NOMO-1 treated with DMSO at 0.1 percent for 48 hours (cell line): ENCODE results near the gene HCN2.
A peak's percentile ranks its signal among the peaks of the same experiment; 100 is the strongest.
"Not testable (repeated sequence)": the region's sequence is repeated elsewhere in the genome, so short reads cannot be mapped to it uniquely, and the experiment has no call there.

ENCODE experiments used
- DNase-seq: peaks from one replicate; lab custom pipeline; 2025; ENCODE audit not compliant: unreplicated experiment; lab: John Stamatoyannopoulos, UW

The HCN2 gene

DNA sequence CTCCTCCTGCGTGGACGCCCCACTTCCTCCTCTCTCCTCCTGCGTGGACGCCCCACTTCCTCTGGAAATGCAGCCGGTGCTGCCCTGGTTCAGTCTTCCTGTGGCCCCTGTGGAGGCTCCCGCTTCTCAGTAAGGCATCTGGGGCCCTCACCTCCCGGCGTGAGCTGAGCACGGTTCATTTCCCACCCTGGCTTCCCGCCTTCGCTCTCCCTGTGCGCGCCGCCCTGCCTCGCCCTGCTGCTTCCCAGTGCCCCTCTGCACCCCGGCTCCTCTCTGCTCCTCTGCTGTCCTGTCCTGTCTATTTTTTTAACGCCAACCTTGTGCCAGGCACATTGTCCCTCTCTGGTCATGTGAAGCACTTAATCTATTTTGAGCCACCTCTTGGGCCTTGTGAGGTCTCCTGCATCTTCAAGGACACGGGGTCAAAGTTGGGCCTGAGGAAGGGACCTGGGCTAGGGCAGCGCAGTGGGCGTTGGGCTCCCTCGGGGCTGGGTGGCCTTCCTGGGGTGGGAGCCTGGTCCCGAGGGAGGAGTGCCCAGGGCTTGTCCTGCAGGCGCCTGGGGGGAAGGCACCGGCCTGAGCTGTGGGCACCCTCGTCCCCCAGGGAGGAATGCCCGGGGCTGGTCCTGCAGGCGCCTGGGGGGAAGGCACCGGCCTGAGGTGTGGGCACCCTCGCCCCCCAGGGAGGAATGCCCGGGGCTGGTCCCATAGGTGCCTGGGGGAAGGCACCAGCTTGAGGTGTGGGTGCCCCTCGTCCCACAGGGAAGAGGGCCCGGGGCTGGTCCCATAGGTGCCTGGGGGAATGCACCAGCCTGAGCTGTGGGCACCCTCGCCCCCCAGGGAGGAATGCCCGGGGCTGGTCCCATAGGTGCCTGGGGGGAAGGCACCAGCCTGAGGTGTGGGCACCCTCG, 13.0 kb downstream of the HCN2 start:
- DNase-seq, result no peak

DNA sequence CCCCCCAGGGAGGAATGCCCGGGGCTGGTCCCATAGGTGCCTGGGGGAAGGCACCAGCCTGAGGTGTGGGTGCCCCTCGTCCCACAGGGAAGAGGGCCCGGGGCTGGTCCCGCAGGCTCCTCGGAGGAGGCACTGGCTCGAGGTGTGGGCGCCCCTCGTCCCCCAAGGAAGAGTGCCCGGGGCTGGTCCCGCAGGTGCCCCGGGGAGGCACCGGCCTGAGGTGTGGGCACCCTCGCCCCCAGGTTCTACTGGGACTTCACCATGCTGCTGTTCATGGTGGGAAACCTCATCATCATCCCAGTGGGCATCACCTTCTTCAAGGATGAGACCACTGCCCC, 13.6 kb downstream of the HCN2 start:
- DNase-seq, result not testable (repeated sequence)

DNA sequence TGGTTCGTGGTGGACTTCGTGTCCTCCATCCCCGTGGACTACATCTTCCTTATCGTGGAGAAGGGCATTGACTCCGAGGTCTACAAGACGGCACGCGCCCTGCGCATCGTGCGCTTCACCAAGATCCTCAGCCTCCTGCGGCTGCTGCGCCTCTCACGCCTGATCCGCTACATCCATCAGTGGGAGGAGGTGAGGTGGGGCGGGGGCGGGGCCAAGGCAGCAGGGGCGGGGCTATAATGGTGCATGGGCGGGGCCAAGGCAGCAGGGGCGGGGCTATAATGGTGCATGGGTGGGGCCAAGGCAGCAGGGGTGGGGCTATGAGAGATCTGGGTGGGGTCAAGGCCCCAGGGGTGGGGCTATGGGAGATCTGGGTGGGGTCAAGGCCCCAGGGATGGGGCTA, 14.1 kb downstream of the HCN2 start:
- not testable (repeated sequence) for DNase-seq

DNA sequence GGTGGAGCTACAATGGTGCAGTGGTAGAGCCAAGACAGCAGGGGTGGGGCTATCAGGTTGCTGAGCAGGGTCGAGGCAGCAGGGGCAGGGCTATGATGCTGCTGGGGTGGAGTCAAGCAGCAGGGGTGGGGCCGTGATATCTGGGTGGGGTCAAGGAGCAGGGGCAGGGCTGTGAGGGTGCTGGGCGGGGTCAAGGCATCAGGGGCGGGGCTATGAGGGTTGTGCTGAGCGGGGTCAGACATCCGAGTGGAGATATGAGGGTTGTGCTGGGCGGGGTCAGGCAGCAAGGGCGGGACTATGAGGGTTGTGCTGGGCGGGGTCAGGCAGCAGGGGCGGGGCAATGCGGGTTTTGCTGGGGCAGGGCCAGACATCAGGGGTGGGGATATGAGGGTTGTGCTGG, 14.7 kb downstream of the HCN2 start:
- no peak for DNase-seq

DNA sequence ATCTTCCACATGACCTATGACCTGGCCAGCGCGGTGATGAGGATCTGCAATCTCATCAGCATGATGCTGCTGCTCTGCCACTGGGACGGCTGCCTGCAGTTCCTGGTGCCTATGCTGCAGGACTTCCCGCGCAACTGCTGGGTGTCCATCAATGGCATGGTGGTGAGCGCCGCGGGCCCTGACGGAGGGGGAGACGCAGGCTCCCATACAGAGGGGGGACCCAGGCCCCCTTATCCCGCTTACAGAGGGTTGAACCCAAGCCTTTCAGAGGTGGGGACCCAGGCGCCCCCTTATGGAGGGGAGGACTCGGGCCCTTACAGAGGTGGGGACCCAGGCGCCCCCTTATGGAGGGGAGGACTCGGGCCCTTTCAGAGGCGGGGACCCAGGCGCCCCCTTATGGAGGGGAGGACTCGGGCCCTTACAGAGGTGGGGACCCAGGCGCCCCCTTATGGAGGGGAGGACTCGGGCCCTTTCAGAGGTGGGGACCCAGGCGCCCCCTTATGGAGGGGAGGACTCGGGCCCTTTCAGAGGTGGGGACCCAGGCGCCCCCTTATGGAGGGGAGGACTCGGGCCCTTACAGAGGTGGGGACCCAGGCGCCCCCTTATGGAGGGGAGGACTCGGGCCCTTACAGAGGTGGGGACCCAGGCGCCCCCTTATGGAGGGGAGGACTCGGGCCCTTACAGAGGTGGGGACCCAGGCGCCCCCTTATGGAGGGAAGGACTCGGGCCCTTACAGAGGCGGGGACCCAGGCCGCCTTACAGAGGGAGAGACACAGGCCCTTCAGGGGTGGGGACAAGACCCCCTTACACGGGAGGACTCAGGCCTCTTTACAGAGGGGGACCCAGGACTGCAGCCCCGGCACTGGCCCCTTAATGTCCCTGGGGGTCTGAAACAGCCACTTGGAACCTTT, 15.6 kb downstream of the HCN2 start:
- DNase-seq, result not testable (repeated sequence)

DNA sequence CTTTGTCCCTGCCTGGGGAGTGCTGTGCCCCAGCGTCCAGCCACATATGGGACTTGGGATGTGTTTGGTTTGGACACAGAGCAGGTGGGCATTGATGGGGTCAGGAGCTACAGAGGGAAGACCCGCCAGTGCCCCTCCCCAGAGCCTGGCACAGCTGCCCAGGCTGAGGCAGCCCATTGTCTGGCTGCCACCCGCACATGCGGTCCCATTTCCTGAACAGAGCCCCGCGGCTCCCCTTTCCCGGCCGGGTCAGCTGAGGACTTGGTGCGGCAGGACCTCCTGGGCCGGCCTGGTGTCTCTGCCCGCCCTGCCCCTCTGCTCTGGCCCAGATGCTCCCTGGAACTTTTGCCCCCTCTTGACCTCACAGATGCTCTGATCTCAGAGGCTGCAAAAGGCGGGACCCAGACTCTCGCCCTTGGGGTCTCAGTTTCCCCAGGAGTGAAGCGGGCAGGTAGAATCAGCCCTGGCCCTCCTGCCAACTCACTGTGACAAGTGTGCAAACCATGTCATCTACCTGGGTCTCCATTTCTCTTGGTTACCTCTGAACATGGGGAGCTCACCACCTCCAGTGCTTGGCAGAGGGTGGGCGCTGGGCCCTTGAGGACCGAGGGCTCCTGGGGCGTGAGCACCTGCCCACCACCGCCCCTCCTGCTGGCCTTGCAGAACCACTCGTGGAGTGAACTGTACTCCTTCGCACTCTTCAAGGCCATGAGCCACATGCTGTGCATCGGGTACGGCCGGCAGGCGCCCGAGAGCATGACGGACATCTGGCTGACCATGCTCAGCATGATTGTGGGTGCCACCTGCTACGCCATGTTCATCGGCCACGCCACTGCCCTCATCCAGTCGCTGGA, 17.8 kb downstream of the HCN2 start:
- no peak for DNase-seq

DNA sequence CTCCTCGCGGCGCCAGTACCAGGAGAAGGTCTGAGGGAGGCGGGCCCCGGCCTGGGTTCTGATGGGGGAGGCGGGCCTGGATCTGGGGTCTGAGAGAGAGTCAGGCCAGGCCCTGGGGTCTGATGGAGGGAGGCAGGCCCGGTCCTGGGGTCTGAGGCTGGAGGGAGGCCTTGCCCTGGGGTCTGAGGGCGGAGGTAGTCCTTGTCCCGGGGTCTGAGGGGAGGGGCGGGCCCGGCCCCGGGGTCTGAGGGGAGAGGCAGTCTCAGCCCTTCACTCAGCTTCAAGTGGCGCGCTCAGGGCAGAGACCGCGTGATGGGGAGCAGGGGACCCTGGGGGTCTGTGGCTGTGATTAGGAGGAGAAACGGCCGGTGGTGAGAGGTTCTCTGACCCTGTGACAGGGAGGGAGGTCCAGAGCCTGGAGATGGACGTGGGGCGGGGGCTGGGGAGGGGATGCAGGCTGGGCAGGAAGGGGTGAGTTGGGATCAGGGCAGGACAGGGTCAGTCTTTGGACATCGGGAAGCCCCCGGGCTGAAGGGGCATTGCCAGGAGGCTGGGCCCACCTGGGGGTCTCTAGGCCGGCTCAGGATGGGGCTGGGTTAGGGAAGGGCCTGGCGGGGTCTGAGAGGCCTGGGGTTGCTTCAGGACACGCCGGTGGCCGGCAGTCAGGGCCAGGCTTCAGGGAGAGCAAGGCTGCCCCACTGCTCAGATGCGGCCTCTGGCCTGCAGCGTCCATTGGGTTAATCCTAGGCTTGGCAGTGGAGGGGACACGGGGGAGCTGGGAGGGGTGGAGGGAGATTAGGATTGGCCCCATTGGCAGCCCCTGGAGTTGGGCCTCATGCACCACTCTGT, 18.7 kb downstream of the HCN2 start:
- DNase-seq, result no peak

DNA sequence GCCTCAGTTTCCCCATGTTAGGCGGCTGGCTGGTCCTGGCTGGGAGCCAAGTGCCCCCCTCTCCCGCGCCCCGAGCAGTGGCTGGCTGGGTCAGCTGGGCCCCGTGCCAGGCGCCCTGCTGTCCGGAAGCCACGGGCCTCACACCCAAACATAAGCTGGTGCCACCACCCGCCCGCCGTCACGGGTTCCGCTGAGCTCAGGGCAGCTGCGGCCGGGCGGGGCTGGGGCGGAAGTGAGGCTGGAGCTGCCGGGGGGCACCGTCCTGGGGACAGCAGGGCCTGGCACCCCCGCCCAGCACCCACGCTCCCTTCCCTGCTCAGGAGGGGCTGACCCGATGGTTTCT, 19.3 kb downstream of the HCN2 start:
- DNase-seq, result peak; percentile 31

DNA sequence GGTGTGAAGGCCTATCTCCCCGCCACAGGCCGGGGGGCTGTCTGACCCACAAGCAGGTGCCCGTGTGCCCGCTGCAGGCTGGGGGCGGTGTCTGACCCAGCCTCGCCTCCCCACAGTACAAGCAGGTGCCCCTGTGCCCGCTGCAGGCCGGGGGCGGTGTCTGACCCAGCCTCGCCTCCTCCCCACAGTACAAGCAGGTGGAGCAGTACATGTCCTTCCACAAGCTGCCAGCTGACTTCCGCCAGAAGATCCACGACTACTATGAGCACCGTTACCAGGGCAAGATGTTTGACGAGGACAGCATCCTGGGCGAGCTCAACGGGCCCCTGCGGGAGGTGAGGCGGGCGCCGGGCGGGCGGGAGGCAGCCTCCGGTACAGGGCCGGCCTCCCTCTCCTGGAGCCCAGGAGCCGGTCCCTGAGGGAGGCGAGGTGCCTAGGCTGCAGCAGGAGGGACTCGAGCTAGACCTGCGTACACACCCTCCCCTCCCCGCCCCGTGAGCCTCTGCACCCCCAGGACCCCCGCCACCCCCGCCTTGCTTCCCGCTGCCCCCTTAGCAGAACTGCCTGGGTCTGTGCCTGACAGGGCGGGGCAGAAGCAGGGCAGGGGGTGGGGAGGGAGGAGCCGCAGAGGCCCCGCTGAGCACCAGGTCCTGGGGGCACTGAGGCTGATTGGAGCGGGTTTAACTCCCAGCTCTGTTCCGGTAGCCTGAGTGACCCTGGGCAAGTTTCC, 20.6 kb downstream of the HCN2 start:
- DNase-seq, result no peak

DNA sequence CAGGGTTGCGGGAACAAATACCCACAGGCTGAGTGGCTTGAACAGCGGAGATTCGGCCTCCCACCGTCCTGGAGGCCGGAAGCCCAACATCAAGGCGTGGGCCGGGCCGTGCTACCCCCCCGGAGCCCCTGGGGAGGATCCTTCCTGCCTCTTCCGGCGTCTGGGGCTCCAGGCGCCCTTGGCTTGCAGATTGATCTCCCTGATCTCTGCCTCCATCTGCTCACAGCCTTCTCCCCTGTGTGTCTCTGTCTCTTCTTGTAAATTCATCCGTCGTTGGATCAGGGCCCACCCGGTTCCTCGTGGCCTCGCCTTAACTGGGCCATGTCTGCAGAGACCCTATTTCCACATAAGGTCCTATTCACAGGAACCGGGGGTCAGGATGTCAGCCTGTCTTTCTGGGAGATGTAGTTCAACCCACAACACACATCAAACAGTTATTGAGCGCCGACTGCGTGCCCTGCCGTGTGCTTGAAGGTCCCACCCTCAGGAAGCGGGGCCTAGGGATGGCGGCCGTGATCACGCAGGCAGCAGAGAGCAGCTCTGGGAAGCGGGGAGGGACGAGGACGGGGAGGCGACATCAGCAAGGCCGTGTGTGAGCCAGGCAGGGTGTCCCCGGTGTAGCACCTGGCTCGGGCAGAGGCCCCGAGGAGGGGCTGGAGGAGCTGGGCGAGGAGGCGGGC, 21.3 kb downstream of the HCN2 start:
- DNase-seq, result no peak

DNA sequence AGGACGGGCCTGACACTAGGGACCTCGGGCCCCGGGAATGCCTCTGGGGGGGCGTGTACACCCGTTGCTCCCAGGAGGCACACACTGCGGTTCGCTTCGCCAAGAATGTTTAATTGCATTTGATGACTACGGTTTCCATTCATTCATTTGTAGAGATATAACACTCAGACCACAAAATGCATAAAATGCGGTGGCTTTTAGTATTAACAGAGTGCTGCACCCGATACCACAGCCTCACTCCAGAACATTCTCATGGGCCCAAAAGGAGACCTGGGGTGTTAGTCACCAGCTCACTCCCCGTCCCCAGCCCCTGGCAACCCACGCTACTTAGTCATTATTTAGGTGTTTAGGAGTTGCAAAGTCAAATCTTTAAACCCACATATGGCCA, 21.8 kb downstream of the HCN2 start:
- no peak for DNase-seq

DNA sequence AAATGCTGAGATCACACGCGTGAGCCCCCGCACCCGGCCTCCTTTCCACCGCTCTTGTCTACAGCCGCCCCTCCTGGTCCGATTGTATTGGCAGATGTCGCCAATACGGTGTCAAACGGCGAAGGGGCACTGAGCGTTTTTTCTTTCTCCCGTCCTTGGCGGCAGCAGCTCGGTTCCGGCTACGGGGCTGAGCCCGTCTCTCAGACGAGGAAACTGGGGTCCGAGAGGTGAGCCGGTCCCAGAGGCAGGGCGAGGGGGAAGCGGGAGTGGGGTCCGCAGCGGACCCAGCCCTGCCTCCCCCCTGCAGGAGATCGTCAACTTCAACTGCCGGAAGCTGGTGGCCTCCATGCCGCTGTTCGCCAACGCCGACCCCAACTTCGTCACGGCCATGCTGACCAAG, 23.3 kb downstream of the HCN2 start:
- no peak for DNase-seq

DNA sequence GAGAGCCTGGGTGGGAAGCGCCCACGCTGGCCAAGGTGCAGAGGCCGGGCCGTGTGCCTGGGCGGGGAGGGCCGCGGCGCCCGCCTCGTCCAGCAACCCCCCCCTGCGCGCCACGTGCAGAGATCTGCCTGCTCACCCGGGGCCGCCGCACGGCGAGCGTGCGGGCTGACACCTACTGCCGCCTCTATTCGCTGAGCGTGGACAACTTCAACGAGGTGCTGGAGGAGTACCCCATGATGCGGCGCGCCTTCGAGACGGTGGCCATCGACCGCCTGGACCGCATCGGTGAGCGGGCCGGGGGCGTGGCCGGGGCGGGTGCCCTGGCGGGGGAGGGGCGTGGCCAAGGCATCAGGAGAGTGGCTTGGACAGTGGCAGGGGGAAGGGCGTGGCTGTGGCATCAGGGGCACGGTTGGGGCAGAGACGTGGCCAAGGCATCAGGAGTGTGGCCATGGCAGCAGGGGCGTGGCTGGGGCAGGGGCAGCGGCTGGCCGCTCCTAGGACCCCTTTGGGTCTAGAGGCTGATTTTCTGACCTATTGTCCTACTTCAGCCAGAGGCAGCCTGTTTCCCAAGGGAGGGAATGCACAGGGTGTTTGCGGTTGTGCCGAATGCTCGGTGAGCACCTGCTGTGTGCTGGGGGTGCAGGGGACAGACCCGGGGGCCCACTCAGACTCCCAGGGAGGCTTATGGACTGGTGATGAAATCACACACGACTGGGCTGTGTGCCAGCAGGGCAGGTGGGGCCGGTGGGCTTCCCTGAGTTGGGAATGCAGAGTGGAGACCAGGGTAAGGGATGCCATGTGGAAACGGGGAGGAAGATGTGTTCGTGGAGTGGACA, 24.3 kb downstream of the HCN2 start:
- DNase-seq, result no peak

DNA sequence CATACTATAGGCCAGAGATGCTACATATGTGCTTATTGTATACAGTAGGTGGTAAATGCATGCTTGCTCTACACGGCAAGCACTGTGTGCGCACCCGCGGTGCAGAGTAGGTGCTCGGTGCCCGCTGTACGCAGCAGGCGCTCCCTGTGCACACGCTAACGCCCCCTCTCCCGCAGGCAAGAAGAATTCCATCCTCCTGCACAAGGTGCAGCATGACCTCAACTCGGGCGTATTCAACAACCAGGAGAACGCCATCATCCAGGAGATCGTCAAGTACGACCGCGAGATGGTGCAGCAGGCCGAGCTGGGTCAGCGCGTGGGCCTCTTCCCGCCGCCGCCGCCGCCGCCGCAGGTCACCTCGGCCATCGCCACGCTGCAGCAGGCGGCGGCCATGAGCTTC, 25.9 kb downstream of the HCN2 start:
- DNase-seq, result no peak

DNA sequence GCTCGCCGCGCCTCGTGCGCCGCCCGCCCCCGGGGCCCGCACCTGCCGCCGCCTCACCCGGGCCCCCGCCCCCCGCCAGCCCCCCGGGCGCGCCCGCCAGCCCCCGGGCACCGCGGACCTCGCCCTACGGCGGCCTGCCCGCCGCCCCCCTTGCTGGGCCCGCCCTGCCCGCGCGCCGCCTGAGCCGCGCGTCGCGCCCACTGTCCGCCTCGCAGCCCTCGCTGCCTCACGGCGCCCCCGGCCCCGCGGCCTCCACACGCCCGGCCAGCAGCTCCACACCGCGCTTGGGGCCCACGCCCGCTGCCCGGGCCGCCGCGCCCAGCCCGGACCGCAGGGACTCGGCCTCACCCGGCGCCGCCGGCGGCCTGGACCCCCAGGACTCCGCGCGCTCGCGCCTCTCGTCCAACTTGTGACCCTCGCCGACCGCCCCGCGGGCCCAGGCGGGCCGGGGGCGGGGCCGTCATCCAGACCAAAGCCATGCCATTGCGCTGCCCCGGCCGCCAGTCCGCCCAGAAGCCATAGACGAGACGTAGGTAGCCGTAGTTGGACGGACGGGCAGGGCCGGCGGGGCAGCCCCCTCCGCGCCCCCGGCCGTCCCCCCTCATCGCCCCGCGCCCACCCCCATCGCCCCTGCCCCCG, 26.5 kb downstream of the HCN2 start:
- DNase-seq, result no peak

DNA sequence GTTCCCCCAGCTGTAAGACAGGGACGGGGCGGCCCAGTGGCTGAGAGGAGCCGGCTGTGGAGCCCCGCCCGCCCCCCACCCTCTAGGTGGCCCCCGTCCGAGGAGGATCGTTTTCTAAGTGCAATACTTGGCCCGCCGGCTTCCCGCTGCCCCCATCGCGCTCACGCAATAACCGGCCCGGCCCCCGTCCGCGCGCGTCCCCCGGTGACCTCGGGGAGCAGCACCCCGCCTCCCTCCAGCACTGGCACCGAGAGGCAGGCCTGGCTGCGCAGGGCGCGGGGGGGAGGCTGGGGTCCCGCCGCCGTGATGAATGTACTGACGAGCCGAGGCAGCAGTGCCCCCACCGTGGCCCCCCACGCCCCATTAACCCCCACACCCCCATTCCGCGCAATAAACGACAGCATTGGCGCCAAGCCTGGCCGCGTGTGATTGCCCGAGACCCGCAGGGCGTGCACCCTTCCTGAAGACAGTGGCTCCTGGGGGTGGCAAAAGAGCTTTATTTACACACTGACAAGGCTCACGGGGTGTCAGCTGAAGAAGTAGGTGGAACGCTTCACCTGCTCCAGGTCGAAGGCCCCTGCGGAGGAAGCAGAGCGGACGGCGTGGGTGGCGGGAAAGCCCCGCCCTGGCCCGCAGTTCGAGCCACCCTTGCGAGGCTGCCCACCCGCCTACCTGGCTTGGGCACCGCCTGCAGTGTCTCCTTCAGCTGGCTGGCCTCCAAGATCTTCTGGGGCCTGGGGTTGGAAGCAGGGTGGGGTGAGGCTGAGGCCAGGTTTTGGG, 27.3 kb downstream of the HCN2 start:
- no peak for DNase-seq
